NCI-H187 treated with DMSO at 0.1 percent for 48 hours (cell line): ENCODE data around the gene CD80.

Experiments
- DNase-seq: peaks from one replicate; lab custom pipeline; 2025; lab: John Stamatoyannopoulos, UW

The CD80 gene

DNA sequence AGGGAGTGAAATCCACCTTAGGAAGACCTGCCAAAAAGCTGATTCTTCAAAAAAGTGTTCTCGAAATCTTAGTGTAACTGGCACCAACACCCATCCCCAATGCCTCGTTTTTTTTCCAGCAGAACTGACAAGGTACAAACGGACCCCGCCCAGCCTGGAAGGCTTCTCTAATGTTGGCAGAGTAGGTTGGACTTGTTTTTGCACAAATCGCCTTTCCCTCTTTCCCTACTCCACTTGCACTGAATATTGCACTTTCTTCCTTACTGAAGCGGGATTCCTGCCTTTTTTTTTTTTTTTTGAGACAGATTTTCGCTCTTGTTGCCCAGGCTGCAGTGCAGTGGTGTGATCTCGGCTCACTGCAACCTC lies 61.6 kb downstream of the CD80 start:
- no peak for DNase-seq

DNA sequence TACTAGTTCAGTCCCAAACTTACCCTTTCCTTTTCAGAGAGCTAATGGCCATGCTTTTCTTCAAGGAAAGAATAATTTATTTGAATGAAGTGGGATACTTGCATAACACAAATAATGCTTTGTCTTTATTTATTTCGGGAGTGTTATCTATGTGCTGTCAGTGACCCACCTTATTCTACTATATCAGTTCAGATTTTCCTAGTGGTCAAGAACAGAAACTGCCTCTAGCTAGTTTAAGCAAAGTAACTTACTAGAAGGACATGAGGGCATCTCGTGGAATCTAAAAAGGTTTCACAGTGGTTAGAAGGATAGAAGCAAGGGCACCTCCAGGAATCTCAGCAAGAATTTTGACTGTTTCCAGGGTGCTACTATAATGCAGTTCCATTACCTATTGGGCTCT lies 64.8 kb downstream of the CD80 start:
- no peak for DNase-seq

DNA sequence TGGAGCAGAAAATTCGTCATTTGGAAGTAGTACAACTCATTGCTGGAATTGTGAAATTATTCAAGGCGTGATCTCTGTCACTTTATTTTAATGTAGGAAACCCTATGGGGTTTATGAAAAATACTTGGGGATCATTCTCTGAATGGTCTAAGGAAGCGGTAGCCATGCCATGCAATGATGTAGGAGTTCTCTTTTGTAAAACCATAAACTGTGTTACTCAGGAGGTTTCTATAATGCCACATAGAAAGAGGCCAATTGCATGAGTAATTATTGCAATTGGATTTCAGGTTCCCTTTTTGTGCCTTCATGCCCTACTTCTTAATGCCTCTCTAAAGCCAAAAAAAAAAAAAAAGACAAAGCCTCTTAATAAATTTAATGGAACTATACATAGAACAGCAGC lies 66.6 kb downstream of the CD80 start:
- DNase-seq: no peak

- DNase-seq: no peak
Observed at GRCh38 chr3:119492128-119492527, 67.3 kb downstream of the CD80 start.

GRCh38 chr3:119490153-119490552 lies 69.3 kb downstream of the CD80 start:
- no peak for DNase-seq

GRCh38 chr3:119485563-119485962 lies 73.9 kb downstream of the CD80 start:
- DNase-seq: no peak

GRCh38 chr3:119483101-119483500 lies 76.3 kb downstream of the CD80 start:
- no peak for DNase-seq

GRCh38 chr3:119481079-119481478 lies 78.3 kb downstream of the CD80 start:
- DNase-seq: no peak
